Measurements from ENCODE around the gene MT2A.
A peak's percentile ranks its signal among the peaks of the same experiment; 100 is the strongest.

The MT2A gene

GRCh38 chr16:56641166-56641565 lies 32.8 kb downstream of the MT2A start:
- no peaks in the 10 kb centered on the region for H4K20me1 ChIP-seq (ENCODE audit: insufficient read depth, low read length)
- no peak overlapping the region for H3K4me2 ChIP-seq (ENCODE audit: low read length)
- no peaks in the 10 kb centered on the region; the same call in 1 of the 2 replicates for H3K27me3 ChIP-seq (ENCODE audit: insufficient read depth, low read length)

GRCh38 chr16:56643080-56643778 lies 34.8 kb downstream of the MT2A start:
- Histone ChIP-seq H3K9ac (ENCODE audit: low read length) (no peak overlapping the region; the same call in 1 of the 2 replicates), H3K27me3 (ENCODE audit: insufficient read depth, low read length) (no peaks in the 10 kb centered on the region; the same call in 1 of the 2 replicates), H3K9me2 (ENCODE audit: low read depth, low read length) (no peaks in the 10 kb centered on the region), H3K36me3 (ENCODE audit: insufficient read depth, low read length) (no peaks in the 10 kb centered on the region), H4K20me1 (ENCODE audit: insufficient read depth, low read length) (no peaks in the 10 kb centered on the region), H3F3A (ENCODE audit: insufficient read depth, low read length) (no peaks in the 10 kb centered on the region), H3K4me1 (ENCODE audit: insufficient read depth, low read length, severe bottlenecking) (peaks cover 6% of the 10 kb centered on the region), H3K79me2 (ENCODE audit: insufficient read depth, low read length) (no peaks in the 10 kb centered on the region), H3K4me3 (ENCODE audit: low read depth, low read length, poor library complexity, severe bottlenecking) (peak overlapping the region; percentile 35), H2AFZ (ENCODE audit: low read length) (no peak overlapping the region), H3K27ac (ENCODE audit: low read depth, low read length, poor library complexity, severe bottlenecking) (no peak overlapping the region), H3K4me2 (ENCODE audit: low read length) (peak overlapping the region; percentile 55), H3K9me3 (ENCODE audit: low read length) (no peaks in the 10 kb centered on the region)
- TF ChIP-seq, protein P1, sequence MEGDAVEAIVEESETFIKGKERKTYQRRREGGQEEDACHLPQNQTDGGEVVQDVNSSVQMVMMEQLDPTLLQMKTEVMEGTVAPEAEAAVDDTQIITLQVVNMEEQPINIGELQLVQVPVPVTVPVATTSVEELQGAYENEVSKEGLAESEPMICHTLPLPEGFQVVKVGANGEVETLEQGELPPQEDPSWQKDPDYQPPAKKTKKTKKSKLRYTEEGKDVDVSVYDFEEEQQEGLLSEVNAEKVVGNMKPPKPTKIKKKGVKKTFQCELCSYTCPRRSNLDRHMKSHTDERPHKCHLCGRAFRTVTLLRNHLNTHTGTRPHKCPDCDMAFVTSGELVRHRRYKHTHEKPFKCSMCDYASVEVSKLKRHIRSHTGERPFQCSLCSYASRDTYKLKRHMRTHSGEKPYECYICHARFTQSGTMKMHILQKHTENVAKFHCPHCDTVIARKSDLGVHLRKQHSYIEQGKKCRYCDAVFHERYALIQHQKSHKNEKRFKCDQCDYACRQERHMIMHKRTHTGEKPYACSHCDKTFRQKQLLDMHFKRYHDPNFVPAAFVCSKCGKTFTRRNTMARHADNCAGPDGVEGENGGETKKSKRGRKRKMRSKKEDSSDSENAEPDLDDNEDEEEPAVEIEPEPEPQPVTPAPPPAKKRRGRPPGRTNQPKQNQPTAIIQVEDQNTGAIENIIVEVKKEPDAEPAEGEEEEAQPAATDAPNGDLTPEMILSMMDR (IDR thresholded peaks at IDR 0.05; ENCODE audit: low read length), result peak; percentile 25; the same call in 1 of the 2 replicates
- TF ChIP-seq EZH2 (IDR thresholded peaks at IDR 0.05; ENCODE audit: borderline replicate concordance, low read length), result no peak

More at GRCh38 chr16:56641166-56641565, 32.8 kb downstream of the MT2A start:
- Histone ChIP-seq H2AFZ (ENCODE audit: low read length) (no peak overlapping the region), H3K9me3 (ENCODE audit: low read length) (no peaks in the 10 kb centered on the region), H3F3A (ENCODE audit: insufficient read depth, low read length) (no peaks in the 10 kb centered on the region), H3K4me1 (ENCODE audit: insufficient read depth, low read length, severe bottlenecking) (peaks cover 6% of the 10 kb centered on the region), H3K9ac (ENCODE audit: low read length) (no peak overlapping the region), H3K9me2 (ENCODE audit: low read depth, low read length) (no peaks in the 10 kb centered on the region), H3K27ac (ENCODE audit: low read depth, low read length, poor library complexity, severe bottlenecking) (no peak overlapping the region), H3K36me3 (ENCODE audit: insufficient read depth, low read length) (no peaks in the 10 kb centered on the region), H3K4me3 (ENCODE audit: low read depth, low read length, poor library complexity, severe bottlenecking) (no peak overlapping the region), H3K79me2 (ENCODE audit: insufficient read depth, low read length) (no peaks in the 10 kb centered on the region)
- TF ChIP-seq, protein P1 (IDR thresholded peaks at IDR 0.05; ENCODE audit: low read length), result no peak
- TF ChIP-seq EZH2 (IDR thresholded peaks at IDR 0.05; ENCODE audit: borderline replicate concordance, low read length), result no peak

GRCh38 chr16:56643833-56644232 lies 35.4 kb downstream of the MT2A start:
- Histone ChIP-seq H3K9me3 (ENCODE audit: low read length) (no peaks in the 10 kb centered on the region), H3K4me2 (ENCODE audit: low read length) (peak overlapping the region; percentile 55), H3K4me1 (ENCODE audit: insufficient read depth, low read length, severe bottlenecking) (peaks cover 6% of the 10 kb centered on the region), H3F3A (ENCODE audit: insufficient read depth, low read length) (no peaks in the 10 kb centered on the region), H3K79me2 (ENCODE audit: insufficient read depth, low read length) (no peaks in the 10 kb centered on the region), H3K4me3 (ENCODE audit: low read depth, low read length, poor library complexity, severe bottlenecking) (peak overlapping the region; percentile 35), H3K9me2 (ENCODE audit: low read depth, low read length) (no peaks in the 10 kb centered on the region), H4K20me1 (ENCODE audit: insufficient read depth, low read length) (no peaks in the 10 kb centered on the region), H2AFZ (ENCODE audit: low read length) (no peak overlapping the region), H3K36me3 (ENCODE audit: insufficient read depth, low read length) (no peaks in the 10 kb centered on the region), H3K9ac (ENCODE audit: low read length) (no peak overlapping the region), H3K27ac (ENCODE audit: low read depth, low read length, poor library complexity, severe bottlenecking) (no peak overlapping the region), H3K27me3 (ENCODE audit: insufficient read depth, low read length) (no peaks in the 10 kb centered on the region; the same call in 1 of the 2 replicates)
- no peak for TF ChIP-seq EZH2 (IDR thresholded peaks at IDR 0.05; ENCODE audit: borderline replicate concordance, low read length)
- TF ChIP-seq, protein P1 (IDR thresholded peaks at IDR 0.05; ENCODE audit: low read length), result no peak
